NCI-H1048 (cell line): ENCODE measurements around the gene RHEBL1.

Experiments
- DNase-seq: peaks from one replicate; lab custom pipeline; 2025; lab: John Stamatoyannopoulos, UW

Gene RHEBL1

GRCh38 chr12:49069507-49070346 is at the start of gene RHEBL1:
Gene RHEBL1 (minus strand): TSS chr12:49069979. CDS start chr12:49069785, 194 bp downstream.
- DNase-seq: peak; percentile 94

- no peak for DNase-seq
Observed at GRCh38 chr12:49111206-49111605, 41.4 kb upstream of the RHEBL1 start.

DNA sequence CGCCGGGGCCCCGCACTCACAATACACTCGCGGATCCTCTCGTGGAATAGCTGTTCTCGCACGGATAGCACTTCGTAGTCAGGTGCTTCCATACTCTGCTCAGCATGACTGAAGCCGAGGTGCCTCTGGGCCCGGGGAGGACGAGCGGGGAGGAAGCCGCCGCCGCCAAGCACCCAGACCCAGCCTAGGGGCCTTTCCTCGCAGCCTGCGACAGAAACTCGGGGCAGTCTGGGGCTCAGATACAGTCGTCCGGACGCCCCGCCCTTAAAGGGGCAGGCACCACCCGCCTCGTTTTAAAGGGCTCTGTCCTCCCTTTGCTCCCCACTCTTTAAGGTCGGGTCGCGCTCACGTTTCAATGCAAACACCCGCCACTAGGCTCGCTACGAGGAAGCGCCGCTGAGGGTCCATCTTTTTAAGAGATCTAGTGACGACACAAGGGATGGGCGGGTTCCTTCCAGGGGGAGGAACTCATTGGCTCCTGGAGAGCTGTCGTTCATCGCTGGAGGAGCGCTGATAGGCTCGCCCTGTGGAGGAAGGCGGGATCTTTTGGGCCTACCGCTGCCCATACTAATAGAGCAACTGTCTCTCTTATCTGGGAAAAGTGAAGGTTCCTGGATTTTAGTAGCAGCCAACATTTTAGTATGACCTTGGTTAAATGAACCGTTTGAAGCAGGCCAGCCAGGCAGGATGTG is 40.8 kb upstream of the RHEBL1 start, which contains the start of gene LMBR1L:
Gene LMBR1L (minus strand): TSS at position 384 of the 692 bp plus-strand sequence. CDS start 292 bp downstream, at position 92.
- peak; percentile 87 for DNase-seq

DNA sequence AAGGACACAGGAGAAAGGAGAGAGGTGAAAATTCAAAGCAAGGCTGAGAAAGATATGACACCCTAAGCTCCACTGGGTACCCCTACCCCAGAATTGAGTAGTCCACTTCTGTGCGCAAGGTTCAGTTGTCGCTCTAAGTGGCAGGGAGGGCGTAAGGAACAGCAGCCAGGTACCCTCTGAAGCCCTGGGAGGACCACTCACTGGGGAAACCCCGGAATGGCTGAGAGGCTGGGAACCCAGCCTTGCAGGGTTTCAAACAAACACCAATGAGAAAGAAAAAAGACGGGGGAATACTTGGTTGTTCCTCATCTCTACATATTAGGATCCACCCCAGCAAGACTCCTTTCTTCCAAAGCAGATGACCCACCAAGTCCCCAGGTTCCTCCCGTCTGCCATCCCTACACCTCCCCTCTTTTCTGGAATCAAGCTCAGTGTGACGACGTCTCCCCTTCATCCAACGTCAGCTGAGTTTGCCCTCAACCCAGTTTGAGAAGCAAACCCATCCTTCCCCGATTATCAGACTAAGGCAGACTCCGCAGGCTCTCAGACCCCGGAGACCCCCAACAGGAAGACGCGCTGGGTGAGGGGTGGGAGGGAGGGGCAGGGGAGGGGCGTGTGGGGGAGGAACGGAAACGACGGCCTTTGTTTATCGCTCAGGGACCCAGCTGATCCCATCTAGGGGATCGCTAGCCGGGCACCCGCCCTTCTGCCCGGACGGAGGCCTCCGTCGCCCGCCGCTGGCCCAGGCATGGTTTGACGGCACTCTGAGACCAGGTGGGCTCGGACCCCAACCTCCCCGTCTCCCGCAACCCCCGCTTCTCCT is 40.1 kb upstream of the RHEBL1 start:
- DNase-seq: no peak

- no peak for DNase-seq
Observed at GRCh38 chr12:49108958-49109404, 39.2 kb upstream of the RHEBL1 start.

GRCh38 chr12:49105504-49106084 is 35.8 kb upstream of the RHEBL1 start:
- DNase-seq: no peak

DNA sequence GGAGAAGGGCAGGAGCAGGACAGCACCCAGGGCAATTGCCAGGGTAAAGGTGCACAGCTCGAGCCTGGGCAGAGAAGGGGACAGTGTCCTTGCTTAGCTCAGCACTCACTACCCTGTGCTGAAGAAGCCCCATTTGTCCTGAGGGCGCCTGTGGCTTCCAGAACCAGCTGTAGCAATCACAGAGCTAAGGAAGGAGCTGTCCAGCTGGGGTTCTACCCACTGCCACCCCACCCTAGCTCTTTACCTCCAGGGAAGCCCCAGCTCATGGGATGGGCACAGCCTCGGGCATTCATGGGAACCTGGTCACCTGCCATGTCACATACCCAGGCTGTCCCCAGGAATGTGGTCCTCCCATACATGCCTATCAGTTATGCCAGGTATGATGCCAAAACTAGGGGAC is 35.0 kb upstream of the RHEBL1 start:
- no peak for DNase-seq

DNA sequence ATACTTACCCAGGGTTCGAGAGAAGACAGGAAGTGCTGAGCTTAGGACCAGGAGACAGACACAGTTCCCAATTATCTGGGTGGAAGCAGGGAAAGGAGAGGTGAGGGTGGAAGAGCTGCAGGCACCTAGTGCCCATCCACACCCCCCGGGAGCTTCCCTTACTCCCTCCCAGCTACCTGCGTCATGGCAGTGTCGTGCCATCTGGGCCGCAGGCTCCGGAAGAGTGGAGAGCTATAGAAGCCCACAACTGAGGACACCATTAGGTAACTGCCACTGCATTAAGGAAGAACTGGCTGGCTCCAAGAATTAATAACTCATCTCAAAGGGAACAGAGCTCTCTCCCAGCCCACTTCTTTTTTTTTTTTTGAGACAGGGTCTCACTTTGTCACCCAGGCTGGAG is 30.6 kb upstream of the RHEBL1 start:
- DNase-seq: no peak

GRCh38 chr12:49098703-49099102 is 28.9 kb upstream of the RHEBL1 start:
- DNase-seq: no peak

DNA sequence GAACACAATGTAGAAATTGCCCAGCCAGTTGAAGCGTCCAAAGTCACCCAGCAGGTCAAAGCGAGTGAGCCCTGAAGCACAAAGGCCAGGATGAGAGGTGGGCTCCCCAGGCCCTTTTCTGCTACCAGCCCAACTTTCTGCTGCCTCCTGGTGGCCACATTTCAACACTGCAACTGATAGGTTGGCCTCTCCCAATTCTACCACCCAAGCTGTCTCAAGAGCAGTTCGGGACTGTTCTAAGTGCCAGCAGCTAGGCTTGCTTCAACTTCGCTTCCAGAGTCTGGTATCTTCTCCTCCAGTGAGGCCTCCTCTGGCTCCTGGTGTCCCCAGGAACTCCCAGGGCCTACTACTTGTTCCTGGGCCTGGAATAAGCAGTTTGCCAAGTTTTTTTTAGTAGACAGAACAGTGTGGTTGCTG is 28.3 kb upstream of the RHEBL1 start:
- no peak for DNase-seq

DNA sequence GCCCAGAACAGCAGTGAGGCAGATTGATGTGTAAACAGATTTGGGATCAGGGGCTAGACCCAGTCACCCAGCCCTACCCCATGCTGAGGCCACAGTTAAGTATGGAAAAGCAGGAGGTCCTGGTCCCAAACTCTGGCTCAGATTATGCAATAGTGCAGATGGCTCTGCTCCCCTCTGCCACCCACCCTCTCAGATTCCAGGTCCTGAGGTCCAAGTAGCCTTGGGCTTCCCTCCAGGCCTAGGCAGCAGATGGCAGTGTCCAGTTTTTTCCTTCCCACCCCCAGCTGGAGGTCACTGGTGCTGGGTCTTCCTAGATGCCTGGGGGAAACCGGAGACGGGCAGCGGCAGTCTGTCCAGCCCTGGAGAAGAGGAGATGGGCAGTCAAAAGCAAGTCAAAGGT is 27.6 kb upstream of the RHEBL1 start:
- no peak for DNase-seq

DNA sequence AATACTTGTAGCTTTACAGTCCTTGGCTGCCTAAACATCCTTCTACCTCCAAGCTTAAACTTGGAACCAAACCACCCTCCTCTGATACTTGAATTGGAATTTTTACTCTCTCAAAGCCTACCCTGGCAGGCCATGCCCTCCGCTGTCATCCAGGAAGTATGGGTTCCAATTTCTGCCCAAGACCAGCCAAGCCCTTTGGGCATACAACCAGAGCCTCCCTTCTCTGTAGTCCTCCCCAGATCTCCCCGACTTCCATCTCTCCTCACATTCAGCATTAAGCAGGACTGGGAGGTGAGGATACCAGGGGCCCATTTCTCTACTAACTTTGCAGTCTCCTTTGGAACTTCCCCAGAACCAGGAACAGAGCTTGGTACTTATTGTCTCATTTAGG is 25.2 kb upstream of the RHEBL1 start:
- DNase-seq: no peak

- DNase-seq: no peak
Observed at GRCh38 chr12:49094160-49094974, 24.6 kb upstream of the RHEBL1 start, which contains the start of gene DHH. Gene DHH (minus strand): TSS chr12:49094801. CDS start chr12:49094512, 289 bp downstream.

- no peak for DNase-seq
Observed at GRCh38 chr12:49093792-49094159, 24.0 kb upstream of the RHEBL1 start.

DNA sequence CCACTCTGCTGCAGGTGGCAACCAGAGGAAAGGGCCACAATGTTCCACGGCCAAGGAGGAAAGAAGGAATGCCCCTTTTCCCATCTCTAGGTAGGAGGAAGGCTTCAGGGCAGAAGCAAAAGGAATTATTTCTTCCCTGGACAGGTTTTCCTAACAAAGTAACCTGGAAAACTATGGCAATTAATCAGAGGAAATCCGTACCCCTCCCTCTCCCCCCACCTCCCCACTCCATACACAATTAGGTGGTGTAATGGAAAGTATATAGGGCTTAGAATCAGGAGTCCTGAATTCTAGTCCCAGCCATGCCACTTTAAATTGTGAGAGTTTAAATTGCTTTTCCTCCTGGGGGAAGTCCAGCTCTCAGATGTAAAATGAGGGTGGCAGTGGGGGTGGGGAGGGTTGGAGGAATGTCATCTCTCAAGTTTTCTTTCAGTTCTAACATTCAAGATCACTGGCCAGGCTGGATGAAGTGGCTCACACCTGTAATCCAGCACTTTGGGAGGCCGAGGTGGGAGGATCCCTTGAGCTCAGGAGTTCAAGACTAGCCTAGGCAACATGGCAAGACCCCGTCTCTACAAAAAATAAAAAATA is 23.1 kb upstream of the RHEBL1 start:
- DNase-seq: no peak

- no peak for DNase-seq
Observed at GRCh38 chr12:49092086-49092815, 22.5 kb upstream of the RHEBL1 start.

DNA sequence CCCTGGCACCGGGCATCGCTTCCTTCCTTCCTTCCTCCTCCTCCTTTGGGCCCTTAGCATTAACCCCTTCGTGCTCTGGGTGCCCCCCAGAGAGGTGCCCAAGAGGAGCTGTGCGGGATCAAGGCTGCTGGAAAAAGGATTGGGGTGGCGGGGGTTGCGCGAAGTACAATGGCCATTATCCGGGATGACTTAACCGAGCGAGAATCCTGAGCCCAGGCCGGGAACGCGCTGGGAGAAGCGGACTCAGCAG is 22.0 kb upstream of the RHEBL1 start:
- no peak for DNase-seq

GRCh38 chr12:49091056-49091835 is 21.5 kb upstream of the RHEBL1 start:
- no peak for DNase-seq
